ENCODE measurements around the gene SFTPB.
"Not testable (repeated sequence)": the region's sequence is repeated elsewhere in the genome, so short reads cannot be mapped to it uniquely, and the experiment has no call there.

The SFTPB gene

GRCh38 chr2:85674417-85674816 is 6.4 kb upstream of the SFTPB start:
- no peak for DNase-seq

- no peak for DNase-seq
These were observed 5.8 kb upstream of the SFTPB start for GRCh38 chr2:85673716-85674375.

- no peak for DNase-seq
These were observed 4.5 kb upstream of the SFTPB start for GRCh38 chr2:85672456-85672855.

- DNase-seq, result not testable (repeated sequence)
These were observed 2.4 kb upstream of the SFTPB start for GRCh38 chr2:85670416-85670815.

- no peak for DNase-seq
These were observed 1.6 kb upstream of the SFTPB start for GRCh38 chr2:85669549-85669948.

GRCh38 chr2:85668857-85669142 is 801 bp upstream of the SFTPB start:
- DNase-seq, result no peak

- DNase-seq, result no peak
These were observed 414 bp downstream of the SFTPB start for GRCh38 chr2:85667561-85668008.

- DNase-seq, result no peak
These were observed 1.3 kb downstream of the SFTPB start for GRCh38 chr2:85666435-85667316.

- DNase-seq, result no peak
These were observed 2.0 kb downstream of the SFTPB start for GRCh38 chr2:85666016-85666415.

GRCh38 chr2:85665264-85665937 is 2.6 kb downstream of the SFTPB start:
- DNase-seq, result no peak

GRCh38 chr2:85663594-85664565 is 4.1 kb downstream of the SFTPB start:
- no peak for DNase-seq

- peak; percentile 92 for DNase-seq
These were observed 5.0 kb downstream of the SFTPB start for GRCh38 chr2:85662899-85663593.

GRCh38 chr2:85661139-85661858 is 6.7 kb downstream of the SFTPB start:
- no peak for DNase-seq

- DNase-seq, result no peak
These were observed 7.3 kb downstream of the SFTPB start for GRCh38 chr2:85660725-85661124.

GRCh38 chr2:85660301-85660700 is 7.7 kb downstream of the SFTPB start:
- not testable (repeated sequence) for DNase-seq

- DNase-seq, result no peak
These were observed 8.5 kb downstream of the SFTPB start for GRCh38 chr2:85659324-85659981.

GRCh38 chr2:85657399-85657798 is 10.6 kb downstream of the SFTPB start:
- DNase-seq, result not testable (repeated sequence)

- no peak for DNase-seq
These were observed 11.5 kb downstream of the SFTPB start for GRCh38 chr2:85656468-85656867.

GRCh38 chr2:85655961-85656417 is 12.0 kb downstream of the SFTPB start:
- DNase-seq, result no peak

GRCh38 chr2:85653996-85654395 is 14.0 kb downstream of the SFTPB start:
- DNase-seq, result no peak

- no peak for DNase-seq
These were observed 15.9 kb downstream of the SFTPB start for GRCh38 chr2:85652056-85652455.
